ENCODE measurements around the gene SYPL2.

- no peak for TF ChIP-seq CTCF (IDR thresholded peaks at IDR 0.05)
- no peak for TF ChIP-seq POLR2A (IDR thresholded peaks at IDR 0.05)
Observed at GRCh38 chr1:109479901-109480300, 13.6 kb downstream of the SYPL2 start.

All from uterus (tissue), 2 donors.